Activated T-cell treated with anti-CD3 and anti-CD28 coated beads, Interleukin-2, amount 50 U/mL, for 1 hour (primary cell): ENCODE data around the gene OAS2.
A peak's percentile ranks its signal among the peaks of the same experiment; 100 is the strongest.
"Not testable (repeated sequence)": the region's sequence is repeated elsewhere in the genome, so short reads cannot be mapped to it uniquely, and the experiment has no call there.

Experiments used
- DNase-seq: peaks from one replicate; pipeline ENCODE4 v3.0.0-alpha.2; 2020

Gene OAS2

GRCh38 chr12:112987561-112987960 is 9.2 kb downstream of the OAS2 start:
- DNase-seq = no peak

GRCh38 chr12:112988224-112988623 is 9.9 kb downstream of the OAS2 start:
- DNase-seq = no peak

GRCh38 chr12:112988823-112989385 is 10.6 kb downstream of the OAS2 start:
- DNase-seq = not testable (repeated sequence)

- no peak for DNase-seq
These were observed 11.5 kb downstream of the OAS2 start for GRCh38 chr12:112989806-112990205.

GRCh38 chr12:112992541-112993398 is 14.5 kb downstream of the OAS2 start:
- peak; percentile 49 for DNase-seq

GRCh38 chr12:112995008-112995407 is 16.7 kb downstream of the OAS2 start:
- no peak for DNase-seq

- no peak for DNase-seq
These were observed 18.2 kb downstream of the OAS2 start for GRCh38 chr12:112996501-112996900.

GRCh38 chr12:112997506-112997905 is 19.2 kb downstream of the OAS2 start:
- DNase-seq = no peak

GRCh38 chr12:112998987-112999767 is 20.9 kb downstream of the OAS2 start:
- DNase-seq = no peak

GRCh38 chr12:113000433-113000832 is 22.1 kb downstream of the OAS2 start:
- no peak for DNase-seq

- DNase-seq = no peak
These were observed 23.8 kb downstream of the OAS2 start for GRCh38 chr12:113002155-113002554.

- DNase-seq = no peak
These were observed 24.4 kb downstream of the OAS2 start for GRCh38 chr12:113002676-113003075.

GRCh38 chr12:113003636-113004035 is 25.3 kb downstream of the OAS2 start:
- no peak for DNase-seq

- DNase-seq = no peak
These were observed 27.4 kb downstream of the OAS2 start for GRCh38 chr12:113005762-113006161.

- DNase-seq = no peak
These were observed 27.9 kb downstream of the OAS2 start for GRCh38 chr12:113006206-113006605.

GRCh38 chr12:113006641-113007040 is 28.3 kb downstream of the OAS2 start:
- no peak for DNase-seq

GRCh38 chr12:113007166-113007565 is 28.8 kb downstream of the OAS2 start:
- DNase-seq = no peak

GRCh38 chr12:113010701-113011100 is 32.4 kb downstream of the OAS2 start:
- DNase-seq = no peak

GRCh38 chr12:113014565-113014964 is 36.2 kb downstream of the OAS2 start:
- DNase-seq = no peak

- DNase-seq = no peak
These were observed 38.5 kb downstream of the OAS2 start for GRCh38 chr12:113016796-113017195.

- no peak for DNase-seq
These were observed 40.7 kb downstream of the OAS2 start for GRCh38 chr12:113019025-113019424.

GRCh38 chr12:113021500-113021899 is 43.2 kb downstream of the OAS2 start:
- DNase-seq = no peak

GRCh38 chr12:113022563-113023297 is 44.4 kb downstream of the OAS2 start:
- no peak for DNase-seq
